HEK293 (cell line): ENCODE data around the gene PTPRN.
A peak's percentile ranks its signal among the peaks of the same experiment; 100 is the strongest.

Experiments used
- CTCF ChIA-PET: fragments of 350-600 bp; formaldehyde crosslinking; extraction: SDS; loops from one replicate; lab custom pipeline; 2021; ENCODE audit warnings: antibody characterized with exemption; lab: Yijun Ruan, JAX
- POLR2A ChIA-PET: fragments of 300-600 bp; formaldehyde crosslinking; extraction: SDS; loops from one replicate; lab custom pipeline; 2020; ENCODE audit warnings: antibody characterized with exemption, inconsistent platforms; lab: Yijun Ruan, JAX
- H3K27ac ChIP-seq: fragments of 200-500 bp; sonication (Bioruptor generic); 2 replicates; pipeline ENCODE4 v1.5.1; 2014; ENCODE audit warnings: low read depth, low read length, control low read depth, inconsistent platforms; ENCODE audit errors: extremely low read depth
- H3K36me3 ChIP-seq, 2 experiments: fragments of 200-500 bp in 1 of 2; sonication (Bioruptor generic) in 1 of 2; 1 replicate in 1 of 2; 2 replicates in 1 of 2; pipeline ENCODE4 v1.5.1; 2014 to 2017; ENCODE audit warnings: inconsistent platforms in 2 of 2, low read length in 2 of 2; ENCODE audit not compliant: control insufficient read depth in 2 of 2, insufficient read depth in 1 of 2
- H3K4me1 ChIP-seq: fragments of 200-500 bp; sonication (Bioruptor generic); 2 replicates; pipeline ENCODE4 v1.5.1; 2014; ENCODE audit warnings: mild to moderate bottlenecking, low read length, inconsistent platforms; ENCODE audit not compliant: control insufficient read depth, insufficient read depth
- H3K4me3 ChIP-seq: 2 replicates; pipeline ENCODE4 v1.5.1; 2011; ENCODE audit warnings: low read depth, mild to moderate bottlenecking, control low read depth, low read length, moderate library complexity
- H3K9me3 ChIP-seq: fragments of 200-500 bp; sonication (Bioruptor generic); 2 replicates; pipeline ENCODE4 v1.5.1; 2014; ENCODE audit warnings: low read depth, low read length, inconsistent platforms; ENCODE audit not compliant: control insufficient read depth, insufficient read depth
- CTCF ChIP-seq: fragments of 450-650 bp; formaldehyde crosslinking; IDR thresholded peaks from 2 replicates; pipeline ENCODE4 v1.5.1; 2016; ENCODE audit warnings: missing biosample characterization, missing genetic modification characterization
- HOXA7 ChIP-seq: sonication (generic); formaldehyde crosslinking; IDR thresholded peaks from 2 replicates; pipeline ENCODE4 v1.8.1; 2022; ENCODE audit warnings: missing genetic modification reagents, borderline replicate concordance
- OSR2 ChIP-seq: fragments of 450-650 bp; formaldehyde crosslinking; IDR thresholded peaks from 2 replicates; pipeline ENCODE4 v1.5.1; 2016; ENCODE audit warnings: missing biosample characterization, missing genetic modification characterization
- PRDM2 ChIP-seq: fragments of 450-650 bp; formaldehyde crosslinking; IDR thresholded peaks from 2 replicates; pipeline ENCODE4 v1.5.1; 2016; ENCODE audit warnings: missing biosample characterization, missing genetic modification characterization, borderline replicate concordance
- TCF7L2 ChIP-seq: IDR thresholded peaks from 2 replicates; pipeline ENCODE4 v1.6.1; 2011; ENCODE audit warnings: low read depth, mild to moderate bottlenecking, inconsistent platforms, low read length, moderate library complexity, borderline replicate concordance
- ZEB2 ChIP-seq: fragments of 450-650 bp; formaldehyde crosslinking; IDR thresholded peaks from 2 replicates; pipeline ENCODE4 v1.5.1; 2016; ENCODE audit warnings: missing biosample characterization, missing genetic modification characterization
- ZFP69B ChIP-seq: fragments of 450-650 bp; formaldehyde crosslinking; IDR thresholded peaks from 2 replicates; pipeline ENCODE4 v1.5.1; 2016; ENCODE audit warnings: missing biosample characterization, missing genetic modification characterization
- ZNF148 ChIP-seq: fragments of 450-650 bp; formaldehyde crosslinking; IDR thresholded peaks from 2 replicates; pipeline ENCODE4 v1.5.0; 2017; ENCODE audit warnings: missing biosample characterization, missing genetic modification characterization, borderline replicate concordance
- ZNF202 ChIP-seq: fragments of 450-650 bp; formaldehyde crosslinking; IDR thresholded peaks from 2 replicates; pipeline ENCODE4 v1.5.1; 2016; ENCODE audit warnings: missing biosample characterization, missing genetic modification characterization, borderline replicate concordance
- ZNF24 ChIP-seq: fragments of 450-650 bp; formaldehyde crosslinking; IDR thresholded peaks from 2 replicates; pipeline ENCODE4 v1.5.1; 2016; ENCODE audit warnings: missing biosample characterization, missing genetic modification characterization
- ZNF302 ChIP-seq: fragments of 450-650 bp; formaldehyde crosslinking; IDR thresholded peaks from 2 replicates; pipeline ENCODE4 v1.5.1; 2016; ENCODE audit warnings: missing biosample characterization, missing genetic modification characterization, low read depth
- ZNF354C ChIP-seq: fragments of 450-650 bp; formaldehyde crosslinking; IDR thresholded peaks from 2 replicates; pipeline ENCODE4 v1.5.1; 2016; ENCODE audit warnings: missing biosample characterization, missing genetic modification characterization, low read depth, borderline replicate concordance
- ZNF398 ChIP-seq: fragments of 450-650 bp; formaldehyde crosslinking; IDR thresholded peaks from 2 replicates; pipeline ENCODE4 v1.5.1; 2017; ENCODE audit warnings: missing biosample characterization, missing genetic modification characterization
- ZNF449 ChIP-seq: fragments of 450-650 bp; formaldehyde crosslinking; IDR thresholded peaks from 2 replicates; pipeline ENCODE4 v1.5.1; 2017; ENCODE audit warnings: missing biosample characterization, mild to moderate bottlenecking, missing genetic modification characterization, moderate library complexity
- ZNF530 ChIP-seq: fragments of 450-650 bp; formaldehyde crosslinking; IDR thresholded peaks from 2 replicates; pipeline ENCODE4 v1.5.1; 2016; ENCODE audit warnings: low read depth, missing biosample characterization, missing genetic modification characterization
- ZNF560 ChIP-seq: fragments of 450-650 bp; formaldehyde crosslinking; IDR thresholded peaks from 2 replicates; pipeline ENCODE4 v1.5.1; 2017; ENCODE audit warnings: missing biosample characterization, missing genetic modification characterization, borderline replicate concordance
- ZNF561 ChIP-seq: fragments of 450-650 bp; IDR thresholded peaks from 2 replicates; pipeline ENCODE4 v1.5.1; 2018; ENCODE audit warnings: missing biosample characterization, missing genetic modification characterization, borderline replicate concordance
- ZNF623 ChIP-seq: fragments of 450-650 bp; formaldehyde crosslinking; IDR thresholded peaks from 2 replicates; pipeline ENCODE4 v1.5.1; 2016; ENCODE audit warnings: missing biosample characterization, missing genetic modification characterization
- ZNF670 ChIP-seq: fragments of 450-650 bp; formaldehyde crosslinking; IDR thresholded peaks from 2 replicates; pipeline ENCODE4 v1.5.1; 2016; ENCODE audit warnings: missing biosample characterization, missing genetic modification characterization, low read depth
- ZNF747 ChIP-seq: fragments of 450-650 bp; formaldehyde crosslinking; IDR thresholded peaks from 2 replicates; pipeline ENCODE4 v1.5.1; 2016; ENCODE audit warnings: missing biosample characterization, missing genetic modification characterization
- ZNF776 ChIP-seq: fragments of 450-650 bp; formaldehyde crosslinking; IDR thresholded peaks from 2 replicates; pipeline ENCODE4 v1.5.0; 2017; ENCODE audit warnings: missing biosample characterization, missing genetic modification characterization, borderline replicate concordance
- ZNF792 ChIP-seq: fragments of 450-650 bp; formaldehyde crosslinking; IDR thresholded peaks from 2 replicates; pipeline ENCODE4 v1.5.1; 2016; ENCODE audit warnings: missing biosample characterization, missing genetic modification characterization

PTPRN gene

GRCh38 chr2:219294356-219295351 is 14.5 kb downstream of the PTPRN start:
- Histone ChIP-seq H3K27ac (peak overlapping the region; percentile 45; the same call in 1 of the 2 replicates), H3K4me1 (no peaks in the 10 kb centered on the region; the same call in 1 of the 2 replicates)
- TF ChIP-seq PRDM2 (tag by site-specific recombination) (no peak), TCF7L2 (no peak), ZNF24 (tag by site-specific recombination) (no peak), ZNF354C (tag by site-specific recombination) (no peak), ZNF670 (tag by site-specific recombination) (no peak), ZNF398 (tag by site-specific recombination) (peak; percentile 53; the same call in 1 of the 2 replicates), ZNF776 (no peak), ZEB2 (0 out of 2 replicates have a peak, but pooled peaks have one; percentile 37), ZNF449 (tag by site-specific recombination) (no peak), ZNF561 (peak; percentile 97; the same call in 1 of the 2 replicates), ZNF302 (no peak), ZNF623 (tag by site-specific recombination) (no peak), ZNF560 (tag by site-specific recombination) (no peak), CTCF (peak; percentile 88), ZNF792 (tag by site-specific recombination) (no peak), ZNF202 (tag by site-specific recombination) (no peak), OSR2 (tag by site-specific recombination) (no peak), ZNF530 (tag by site-specific recombination) (no peak), ZFP69B (no peak), ZNF148 (tag by site-specific recombination) (no peak), ZNF747 (no peak), HOXA7 (CRISPR knock-in tag) (no peak)

More at GRCh38 chr2:219294356-219295351, 14.5 kb downstream of the PTPRN start:
- no peaks in the 10 kb centered on the region for H3K36me3 ChIP-seq
- no peaks in the 10 kb centered on the region for H3K9me3 ChIP-seq
- CTCF ChIA-PET: interaction anchor here (0.6 to 11.6 kb wide), 72 partner anchors 9 to 1059 kb away, joined by 3 to 297 read pairs (median 5); partner anchors contain the start of genes ABCB6, ANKZF1, ATG9A and CNPPD1
- peak overlapping the region; percentile 56 for H3K4me3 ChIP-seq
- POLR2A ChIA-PET: interaction anchor here (0.7 to 3.0 kb wide), 11 partner anchors 8 to 118 kb away, joined by 3 to 18 read pairs (median 4); partner anchors contain the start of genes ANKZF1, ATG9A, CNPPD1 and DNAJB2
